Cardiac septum (tissue), 1 donor: ENCODE data around the gene NUDT7. TPM values are rescaled to one million over a fixed set of nuclear protein-coding genes. Genes with fewer than 3 reads are reported as not detected.

Experiments used
- DNase-seq: peaks from one replicate; pipeline ENCODE4 v3.0.0-alpha.2; 2020; ENCODE audit warnings: low spot score
- intact Hi-C: fragments of 100-400 bp; cut with DNase I; formaldehyde crosslinking; loops from one replicate; pipeline ENCODE4 v1.14.0; 2022
- total RNA-seq: library from RNA; stranded (reverse); fragmentation: NEBNext Ultra II Directional; extraction: Animal tissue kit (Norgen Biotek cat#: 25700); gene quantifications from one replicate; pipeline ENCODE4 v1.2.1, GENCODE V29; 2021
- donor health status: DM: no; HTN: no; CAD: no.

NUDT7 gene
- total RNA-seq, 1 donor from 2014 or later: 46.8 TPM

DNA sequence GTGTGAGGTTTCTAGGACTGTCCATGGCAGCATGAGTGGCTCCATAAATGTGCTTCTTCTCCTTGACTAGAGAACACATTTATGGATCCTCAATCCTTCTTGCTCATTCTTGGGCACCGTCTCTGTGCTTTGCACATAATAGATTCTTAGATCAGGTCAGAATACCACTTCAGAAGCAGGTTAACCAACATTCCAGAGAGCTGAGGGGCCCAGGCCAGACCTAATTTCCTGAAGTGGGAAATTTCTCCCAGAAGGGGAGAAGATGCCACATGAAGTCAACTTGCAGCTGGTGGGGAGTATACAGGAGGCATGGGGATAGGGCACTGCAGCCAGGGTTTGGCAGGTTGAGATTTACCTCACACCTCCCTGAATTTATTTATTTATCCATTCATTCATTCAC lies 41.7 kb downstream of the NUDT7 start:
- intact Hi-C loops: no loop called here
- no peak for DNase-seq

DNA sequence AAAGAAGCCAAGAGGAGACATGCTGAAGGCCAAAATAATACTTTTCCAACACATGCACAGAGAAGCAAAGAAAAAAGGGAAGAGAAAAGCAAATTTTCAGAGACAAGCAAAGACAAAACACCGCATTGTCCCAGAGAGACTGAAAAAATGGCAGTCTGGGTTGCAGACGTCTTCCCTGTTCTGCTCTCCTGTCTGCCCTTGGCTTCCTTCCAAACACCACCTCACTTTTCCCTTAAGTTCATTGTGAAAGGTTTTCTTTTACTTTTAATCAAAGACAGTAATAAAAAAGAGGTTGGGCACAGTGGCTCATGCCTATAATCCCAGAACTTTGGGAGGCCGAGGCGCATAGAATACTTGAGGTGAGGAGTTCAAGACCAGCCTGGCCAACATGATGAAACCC lies 44.9 kb downstream of the NUDT7 start:
- no peak for DNase-seq
- intact Hi-C loops: no loop called here

DNA sequence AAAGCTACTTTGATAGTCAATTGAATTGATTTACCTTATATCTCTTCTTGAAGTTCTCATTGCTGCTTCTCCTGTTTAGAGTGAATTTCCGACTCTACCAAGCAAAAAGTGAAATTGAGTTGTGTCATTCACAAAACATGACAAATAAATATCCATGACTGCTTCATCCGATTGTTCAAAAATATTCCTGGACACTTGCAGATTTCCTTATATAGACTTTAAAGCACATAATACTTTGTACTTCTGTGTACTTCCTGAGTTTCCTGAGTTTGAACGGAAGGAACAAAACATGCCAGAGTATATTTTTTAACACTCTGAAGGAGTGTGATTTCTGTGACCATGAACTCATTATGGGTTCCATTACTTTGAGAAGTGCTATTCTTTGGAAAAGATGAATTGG lies 45.5 kb downstream of the NUDT7 start:
- intact Hi-C loops: no loop called here

DNA sequence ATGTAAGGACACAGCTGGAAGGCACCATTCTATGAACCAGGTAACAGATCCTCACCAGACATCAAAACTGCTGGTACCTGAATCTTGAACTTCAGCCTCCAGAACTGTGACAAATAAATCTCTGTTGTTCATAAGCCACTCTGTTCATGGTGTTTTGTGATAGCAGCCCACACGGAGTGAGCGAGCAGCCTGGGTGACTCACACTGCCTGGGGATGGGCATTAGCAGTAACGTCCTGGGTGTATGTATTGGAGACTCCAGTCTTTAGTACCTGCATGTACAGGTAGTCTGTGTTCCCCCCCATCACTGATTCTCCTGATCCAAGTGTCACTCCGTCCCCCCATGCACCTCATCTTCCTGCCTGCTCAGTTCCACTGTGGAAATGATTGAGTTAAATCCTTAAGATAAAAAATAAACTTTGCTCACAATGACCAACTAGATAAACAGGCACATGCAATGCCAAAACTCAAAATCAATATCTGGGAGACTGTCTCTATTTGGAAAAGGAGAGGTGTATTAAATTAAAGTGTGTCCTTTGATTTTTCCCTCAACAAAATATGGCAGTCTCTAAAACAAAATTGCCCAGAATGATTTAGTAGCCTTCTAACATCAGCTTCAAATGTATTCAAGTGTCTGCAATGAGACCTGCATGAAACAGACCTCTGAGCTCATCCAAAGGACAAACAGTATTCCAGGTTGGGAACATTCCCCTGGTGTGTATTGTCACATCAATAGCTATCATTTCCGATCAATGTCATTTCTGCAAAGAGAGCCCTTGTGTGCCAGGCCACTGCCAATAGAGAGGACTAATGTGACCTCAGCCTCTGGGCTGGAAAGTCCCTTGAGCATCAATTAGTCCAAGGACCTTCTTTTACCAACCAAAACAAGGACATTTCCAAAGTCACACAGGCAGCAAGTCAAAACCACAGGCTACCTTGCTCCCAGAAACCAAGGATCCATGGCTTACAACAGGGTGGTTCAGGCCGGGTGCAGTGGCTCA lies 53.9 kb downstream of the NUDT7 start:
- no peak for DNase-seq
- intact Hi-C loops: no loop called here

More for the DNA sequence above, 45.5 kb downstream of the NUDT7 start:
- no peak for DNase-seq

DNA sequence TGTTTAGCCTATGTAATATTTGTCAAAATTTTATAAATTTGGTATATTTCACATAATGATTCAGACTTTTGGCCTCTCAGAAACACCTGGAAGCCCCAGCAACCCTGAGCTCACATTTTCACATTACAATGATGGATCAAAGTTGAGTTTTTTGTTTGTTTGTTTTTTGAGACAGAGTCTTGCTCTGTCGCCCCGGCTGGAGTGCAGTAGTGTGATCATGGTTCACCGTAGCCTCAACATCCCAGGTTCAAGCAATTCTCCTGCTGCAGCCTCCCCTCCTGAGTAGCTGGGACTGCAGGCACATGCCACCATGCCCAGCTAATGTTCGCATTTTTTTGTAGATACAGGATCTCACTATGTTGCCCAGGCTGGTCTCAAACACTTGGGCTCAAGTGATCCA lies 55.4 kb downstream of the NUDT7 start:
- intact Hi-C loops: no loop called here

DNA sequence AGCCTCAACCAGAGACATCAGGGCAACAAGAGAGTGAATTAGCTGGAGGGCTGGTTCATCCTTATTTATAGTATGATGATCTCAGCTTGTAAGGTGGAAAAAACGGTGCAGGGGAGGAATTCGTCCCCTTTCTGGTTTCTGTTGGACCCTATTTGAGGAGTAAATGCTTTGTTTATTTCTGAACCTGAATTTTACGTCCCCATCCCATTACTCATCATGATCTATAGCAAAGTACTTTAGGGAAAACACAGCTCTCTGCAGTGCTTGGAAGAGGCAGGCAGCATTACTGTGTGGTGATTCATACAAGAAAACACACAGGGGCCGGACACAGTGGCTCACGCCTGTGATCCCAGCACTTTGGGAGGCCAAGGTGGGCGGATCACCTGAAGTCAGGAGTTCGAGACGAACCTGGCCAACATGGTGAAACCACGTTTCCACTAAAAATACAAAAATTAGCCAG lies 58.1 kb downstream of the NUDT7 start:
- no peak for DNase-seq
- intact Hi-C loops: no loop called here

More for the DNA sequence above, 55.4 kb downstream of the NUDT7 start:
- DNase-seq: no peak

DNA sequence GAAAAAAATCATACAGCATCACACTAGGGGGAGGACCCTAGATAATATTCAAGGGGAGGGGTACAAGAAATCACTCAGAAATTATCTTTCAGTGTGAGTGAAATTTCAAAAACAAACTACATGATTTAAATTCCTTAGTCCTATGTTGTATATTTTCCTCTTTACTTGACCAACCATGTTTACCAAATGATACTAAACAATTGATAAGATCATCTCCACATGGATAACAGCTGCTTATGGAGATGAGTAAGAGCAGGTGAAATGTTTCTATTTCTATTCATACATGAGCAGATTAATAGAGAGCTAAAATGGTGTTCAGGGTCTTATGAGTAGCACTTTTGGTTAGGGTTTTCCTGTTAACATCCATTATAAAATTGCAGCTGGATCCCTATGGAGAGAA lies 58.8 kb downstream of the NUDT7 start:
- intact Hi-C loops: no loop called here
- no peak for DNase-seq

DNA sequence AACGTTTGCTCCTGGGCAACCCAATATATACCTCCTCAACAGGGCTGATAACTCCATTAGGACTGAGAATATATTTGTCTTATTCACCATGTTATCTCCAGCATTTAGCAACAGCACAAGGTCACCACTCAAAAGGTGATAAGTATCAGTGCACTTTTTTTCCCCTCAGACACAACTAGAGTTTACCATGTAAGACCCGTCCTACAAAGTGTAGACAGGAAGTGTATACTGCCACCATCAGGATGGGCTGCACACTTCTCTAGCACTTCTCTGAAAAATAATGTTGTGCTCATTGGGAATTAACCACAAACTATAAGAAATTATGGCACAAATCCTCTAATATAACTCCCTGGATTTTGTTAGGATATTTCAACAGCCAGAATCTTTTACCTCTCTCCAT lies 60.4 kb downstream of the NUDT7 start:
- intact Hi-C loops: no loop called here
- no peak for DNase-seq

DNA sequence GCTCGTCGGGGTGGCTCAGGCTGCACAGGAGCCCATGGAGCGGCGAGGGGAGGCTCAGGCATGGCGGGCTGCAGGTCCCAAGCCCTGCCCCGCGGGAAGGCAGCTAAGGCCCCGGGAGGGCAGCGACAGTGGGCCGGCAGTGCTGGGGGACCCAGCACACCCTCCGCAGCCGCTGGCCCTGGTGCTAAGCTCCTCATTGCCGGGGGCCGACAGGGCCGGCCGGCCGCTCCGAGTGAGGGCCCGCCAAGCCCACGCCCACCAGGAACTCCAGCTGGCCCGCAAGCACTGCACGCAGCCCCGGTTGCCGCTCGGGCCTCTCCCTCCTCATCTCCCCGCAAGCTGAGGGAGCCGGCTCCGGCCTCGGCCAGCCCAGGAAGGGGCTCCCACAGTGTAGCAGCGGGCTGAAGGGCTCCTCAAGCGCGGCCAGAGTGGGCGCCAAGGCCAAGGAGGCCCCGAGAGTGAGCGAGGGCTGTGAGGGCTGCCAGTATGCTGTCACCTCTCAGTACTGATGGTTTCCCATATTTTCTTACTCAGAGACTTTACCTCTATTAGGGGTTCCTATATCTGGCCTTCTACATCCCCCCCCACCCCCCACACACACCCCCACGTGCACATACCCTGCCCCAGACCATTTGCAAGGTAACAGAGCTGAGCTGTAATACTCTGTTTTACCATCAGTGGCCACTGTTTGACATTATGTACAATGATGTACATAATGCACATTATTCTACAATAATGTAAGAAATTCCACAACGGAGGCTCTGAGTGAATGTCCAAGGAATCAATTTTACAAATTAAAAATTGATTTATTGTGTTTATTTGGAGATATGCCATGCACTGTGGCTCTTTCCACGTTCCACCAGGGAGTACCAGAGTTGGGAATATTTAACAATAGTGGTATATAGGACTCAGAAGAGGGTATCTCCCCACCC lies 62.4 kb downstream of the NUDT7 start:
- DNase-seq: no peak
- intact Hi-C loops: loop anchor here (5.0 kb wide), 1 partner anchor 183 kb away; no protein-coding TSS in a partner anchor

DNA sequence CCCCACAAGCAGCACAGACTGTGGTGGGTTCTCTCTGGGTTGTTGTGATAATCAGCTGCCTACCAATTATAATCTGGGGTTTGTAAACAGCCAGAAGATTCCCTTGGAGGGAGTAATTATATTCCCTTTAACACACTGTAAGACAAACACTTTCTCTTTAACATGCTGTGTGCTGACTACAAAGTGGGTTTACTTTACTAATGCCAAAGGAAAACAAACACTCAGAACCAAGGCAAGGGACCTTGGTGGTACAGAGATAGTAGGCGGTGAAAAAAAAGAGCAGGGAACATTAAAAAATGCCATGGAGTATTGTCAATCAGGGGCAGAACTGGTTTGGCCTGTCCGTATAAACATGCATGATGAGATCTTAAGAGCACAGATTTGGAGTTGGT lies 63.1 kb downstream of the NUDT7 start:
- intact Hi-C loops: loop anchor here (5.0 kb wide), 1 partner anchor 182 kb away; no protein-coding TSS in a partner anchor
- DNase-seq: no peak

DNA sequence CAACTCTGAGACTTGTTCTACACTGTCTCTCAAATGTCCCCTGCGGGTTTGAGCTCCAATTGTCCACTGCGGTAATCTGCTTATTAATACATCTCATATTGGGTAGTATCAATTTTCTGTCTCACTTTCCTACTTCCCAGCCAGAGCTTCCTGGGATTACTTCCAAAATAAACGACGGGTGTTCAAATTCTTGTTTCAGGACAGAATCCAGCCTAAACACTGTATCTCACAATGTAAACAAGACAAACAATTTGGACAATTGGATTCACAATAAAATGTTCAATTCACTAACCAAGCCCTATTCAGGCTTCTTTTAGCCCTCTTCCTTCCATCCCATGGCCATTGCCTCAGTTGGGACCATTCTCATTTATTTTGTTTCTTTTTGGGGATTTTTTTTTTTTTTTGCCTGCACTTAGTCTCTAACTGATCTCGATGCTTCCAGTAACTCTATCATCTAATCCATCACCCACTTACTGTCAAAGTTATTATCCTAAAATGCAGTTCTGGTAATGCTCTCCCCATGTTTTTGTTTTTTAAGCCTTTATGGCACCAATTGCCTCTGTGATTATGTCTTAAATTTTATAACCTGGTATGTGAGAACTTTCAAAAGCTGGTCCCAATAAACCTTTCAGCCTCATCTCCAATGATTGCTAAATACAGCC lies 64.0 kb downstream of the NUDT7 start:
- intact Hi-C loops: loop anchor here (5.0 kb wide), 1 partner anchor 181 kb away; no protein-coding TSS in a partner anchor
- no peak for DNase-seq

DNA sequence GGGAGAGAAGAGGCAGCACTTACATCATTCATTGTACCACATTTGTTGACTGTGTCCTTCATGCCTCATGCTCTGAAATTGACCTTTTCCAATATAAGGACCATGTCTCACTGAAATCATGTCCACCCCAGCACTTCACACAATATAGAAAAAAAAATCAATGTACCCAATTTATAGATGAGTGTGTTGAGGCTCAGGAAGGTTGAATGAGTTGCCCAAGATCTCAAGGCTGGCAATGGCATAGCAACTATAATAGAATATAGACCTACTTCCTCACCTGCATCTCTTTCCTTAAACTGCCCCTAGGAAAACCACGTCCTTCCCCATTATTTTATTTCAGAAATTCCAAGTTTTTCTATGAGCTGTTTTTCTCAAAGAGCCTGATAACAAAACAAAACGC lies 65.1 kb downstream of the NUDT7 start:
- intact Hi-C loops: loop anchor here (5.0 kb wide), 1 partner anchor 180 kb away; no protein-coding TSS in a partner anchor
- no peak for DNase-seq

DNA sequence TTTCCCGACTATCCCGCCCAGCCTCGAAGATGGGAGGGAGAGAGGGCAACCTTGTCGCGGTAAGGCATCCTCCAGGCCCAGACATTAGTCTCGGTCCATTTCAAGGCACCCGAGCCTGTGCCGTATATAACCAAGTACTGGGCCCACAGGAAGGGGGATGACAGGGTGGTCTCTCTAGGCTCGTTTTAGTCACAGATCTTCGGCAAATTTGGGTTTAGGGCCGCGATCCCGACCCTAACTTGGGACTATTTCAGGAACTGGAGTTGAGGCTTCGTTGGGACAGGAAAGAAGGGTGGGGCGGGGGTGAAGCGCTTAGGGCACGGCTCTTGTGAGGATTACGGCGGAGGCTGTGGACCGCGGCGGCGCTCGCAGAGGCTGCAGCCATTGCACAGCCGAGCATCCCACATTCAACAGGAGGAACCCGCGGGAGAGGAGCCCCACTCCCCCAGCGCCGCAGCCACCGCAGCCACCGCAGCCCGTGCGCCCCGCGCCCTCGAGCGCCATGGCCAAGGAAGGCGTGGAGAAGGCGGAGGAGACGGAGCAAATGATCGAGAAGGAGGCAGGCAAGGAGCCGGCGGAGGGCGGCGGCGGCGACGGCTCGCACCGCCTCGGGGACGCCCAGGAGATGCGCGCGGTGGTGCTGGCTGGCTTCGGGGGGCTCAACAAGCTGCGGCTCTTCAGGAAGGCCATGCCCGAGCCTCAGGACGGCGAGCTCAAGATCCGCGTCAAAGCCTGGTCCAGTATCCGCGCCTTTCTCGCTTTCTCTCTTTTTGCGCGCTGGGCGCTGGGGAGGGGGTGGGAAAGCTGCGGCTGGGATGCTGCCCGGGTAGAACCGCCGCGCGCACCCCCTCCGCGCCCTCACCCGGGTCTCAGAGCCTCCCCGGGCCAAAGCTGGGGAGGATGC lies 66.1 kb downstream of the NUDT7 start, which contains the start of gene VAT1L:
VAT1L (plus strand) TSS at position 384 of the 904 bp plus-strand sequence; CDS start at position 503, 119 bp downstream.
- no peak for DNase-seq
- intact Hi-C loops: loop anchor here (2.0 to 5.0 kb wide), 2 partner anchors 70 to 179 kb away; no protein-coding TSS in a partner anchor

DNA sequence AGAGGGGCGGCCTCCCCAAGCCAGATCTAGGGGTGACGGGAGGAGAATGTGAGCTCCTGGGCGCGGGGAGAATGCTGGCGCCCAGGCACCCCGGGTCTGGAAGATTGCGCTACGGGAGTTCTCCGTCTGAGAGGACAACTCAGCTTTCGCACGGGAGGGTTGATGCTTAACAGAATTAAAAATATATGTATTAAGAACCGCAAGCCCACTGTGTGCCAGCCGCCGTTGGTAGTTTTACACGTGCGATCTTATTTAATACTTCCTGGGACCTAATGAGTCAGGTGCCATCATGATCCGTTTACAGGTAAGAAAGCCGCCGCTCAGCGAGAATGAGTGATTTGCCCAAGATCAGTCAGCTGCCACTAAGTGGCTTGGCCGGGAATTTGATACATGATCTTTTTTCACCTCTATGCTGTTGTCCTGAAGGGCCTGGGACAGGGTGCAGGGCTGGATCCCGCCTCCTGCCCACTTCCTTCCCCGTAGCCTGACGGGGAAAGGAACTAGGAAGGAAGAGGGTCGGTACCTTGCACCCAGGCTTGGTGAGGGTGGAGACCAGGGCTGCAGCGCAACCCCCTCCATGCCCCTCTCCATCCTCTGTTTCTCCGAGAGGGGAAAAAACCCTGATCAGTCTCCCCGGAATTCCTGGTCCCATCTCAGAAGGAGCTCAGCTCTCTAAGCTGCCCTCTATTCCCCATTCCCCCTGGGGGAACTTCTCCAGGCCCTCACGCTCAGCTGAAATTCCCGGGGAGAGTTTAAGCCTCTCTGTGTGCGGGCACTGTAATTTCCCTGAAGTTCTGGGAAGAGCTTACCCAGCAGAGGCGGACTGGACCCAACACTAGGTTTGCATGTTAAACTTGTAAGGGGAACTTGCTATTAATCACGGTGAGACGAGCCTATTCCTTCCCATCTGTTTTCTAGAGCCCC lies 67.0 kb downstream of the NUDT7 start:
- intact Hi-C loops: loop anchor here (2.0 to 5.0 kb wide), 2 partner anchors 69 to 178 kb away; no protein-coding TSS in a partner anchor
- no peak for DNase-seq

DNA sequence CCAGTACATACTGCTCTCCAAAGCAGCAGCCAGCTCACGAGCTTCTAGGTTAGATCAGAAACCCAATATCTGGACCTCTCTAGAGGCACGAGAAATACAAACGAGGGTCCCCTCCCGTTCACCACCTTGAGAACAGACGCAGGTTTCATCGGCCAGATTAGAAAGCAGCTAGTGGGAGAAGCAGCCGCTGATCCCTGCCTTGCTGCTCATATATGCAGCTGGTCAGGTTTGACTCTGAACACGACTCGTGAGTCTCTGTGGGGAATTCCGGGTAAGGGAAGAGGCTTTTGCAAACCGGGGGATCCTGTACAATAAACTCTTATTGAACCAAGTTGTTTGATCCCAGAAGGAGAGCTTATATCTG lies 67.7 kb downstream of the NUDT7 start:
- intact Hi-C loops: no loop called here

DNA sequence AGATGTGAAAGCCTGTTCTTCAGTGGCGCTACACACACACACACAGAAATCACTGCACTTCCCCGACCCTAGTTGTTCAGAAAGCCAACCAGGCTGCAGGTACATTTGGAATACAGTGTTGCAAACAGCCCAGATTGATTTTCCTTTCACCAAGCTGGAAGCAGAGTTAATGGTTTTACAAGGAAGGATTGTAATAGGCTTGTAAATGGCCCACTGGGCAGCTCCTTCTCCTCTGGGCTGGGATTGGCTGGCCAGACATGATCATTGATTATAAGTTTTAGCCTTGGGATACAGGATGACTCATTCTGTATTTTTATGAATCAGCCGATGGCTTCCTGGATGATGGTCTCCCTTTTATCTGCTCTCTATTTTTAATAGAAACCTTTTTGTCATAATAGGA lies 68.6 kb downstream of the NUDT7 start:
- intact Hi-C loops: no loop called here
- no peak for DNase-seq

More for the DNA sequence above, 67.7 kb downstream of the NUDT7 start:
- DNase-seq: no peak
